GM19468 (cell line): Measurements from ENCODE around the gene SPATA33.
A peak's percentile ranks its signal among the peaks of the same experiment; 100 is the strongest.
"Not testable (repeated sequence)": the region's sequence is repeated elsewhere in the genome, so short reads cannot be mapped to it uniquely, and the experiment has no call there.

ENCODE experiments used
- ATAC-seq: cut with Tn5 transposase; IDR thresholded peaks from one replicate; pipeline ENCODE4 v1.9.1; 2021; ENCODE audit warnings: mild to moderate bottlenecking, moderate library complexity, moderate number of reproducible peaks; ENCODE audit not compliant: unreplicated experiment; ENCODE audit errors: extremely low read depth

SPATA33 gene

GRCh38 chr16:89691231-89691985 lies 33.8 kb downstream of the SPATA33 start:
- ATAC-seq = no peak

DNA sequence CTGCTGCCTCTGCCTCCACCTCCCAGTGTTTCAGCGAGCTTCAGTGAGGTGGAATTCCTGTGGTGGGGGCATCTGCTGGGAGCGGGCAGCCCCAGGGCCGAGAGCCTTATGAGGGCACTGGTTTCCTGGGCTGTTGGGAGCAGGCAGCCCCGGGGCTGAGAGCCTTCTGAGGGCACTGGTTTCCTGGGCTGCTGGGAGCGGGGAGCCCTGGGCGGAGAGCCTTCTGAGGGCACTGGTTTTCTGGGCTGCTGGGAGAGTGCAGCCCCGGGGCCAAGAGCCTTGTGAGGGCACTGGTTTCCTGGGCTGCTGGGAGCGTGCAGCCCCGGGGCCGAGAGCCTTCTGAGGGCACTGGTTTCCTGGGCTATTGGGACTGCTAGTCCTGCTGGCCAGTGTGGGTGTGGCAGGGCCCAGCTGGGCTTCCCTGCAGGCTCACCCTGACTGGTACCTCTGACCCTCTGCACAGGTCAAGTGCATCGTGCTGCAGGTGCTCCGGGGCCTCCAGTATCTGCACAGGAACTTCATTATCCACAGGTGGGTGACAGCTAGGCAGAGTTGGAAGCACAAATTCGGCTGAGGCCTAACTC lies 34.4 kb downstream of the SPATA33 start:
- ATAC-seq = no peak

DNA sequence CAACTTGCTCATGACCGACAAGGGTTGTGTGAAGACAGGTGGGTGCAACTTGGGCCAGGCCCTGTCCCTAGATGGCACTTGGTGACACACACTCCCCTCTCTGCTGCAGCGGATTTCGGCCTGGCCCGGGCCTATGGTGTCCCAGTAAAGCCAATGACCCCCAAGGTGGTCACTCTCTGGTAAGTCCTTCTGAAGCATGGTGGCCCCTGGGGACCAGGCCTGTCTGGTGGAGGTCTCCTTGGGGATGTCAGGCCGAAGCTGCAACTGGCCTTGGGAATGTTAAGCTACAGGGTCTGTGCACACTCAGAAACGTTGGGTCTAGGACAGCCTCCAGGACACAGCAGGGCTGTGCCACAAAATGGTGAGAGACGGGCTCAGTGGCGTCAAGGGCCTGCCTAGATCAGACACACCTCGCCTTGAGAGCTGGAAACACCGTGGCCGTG lies 35.7 kb downstream of the SPATA33 start:
- ATAC-seq = no peak

DNA sequence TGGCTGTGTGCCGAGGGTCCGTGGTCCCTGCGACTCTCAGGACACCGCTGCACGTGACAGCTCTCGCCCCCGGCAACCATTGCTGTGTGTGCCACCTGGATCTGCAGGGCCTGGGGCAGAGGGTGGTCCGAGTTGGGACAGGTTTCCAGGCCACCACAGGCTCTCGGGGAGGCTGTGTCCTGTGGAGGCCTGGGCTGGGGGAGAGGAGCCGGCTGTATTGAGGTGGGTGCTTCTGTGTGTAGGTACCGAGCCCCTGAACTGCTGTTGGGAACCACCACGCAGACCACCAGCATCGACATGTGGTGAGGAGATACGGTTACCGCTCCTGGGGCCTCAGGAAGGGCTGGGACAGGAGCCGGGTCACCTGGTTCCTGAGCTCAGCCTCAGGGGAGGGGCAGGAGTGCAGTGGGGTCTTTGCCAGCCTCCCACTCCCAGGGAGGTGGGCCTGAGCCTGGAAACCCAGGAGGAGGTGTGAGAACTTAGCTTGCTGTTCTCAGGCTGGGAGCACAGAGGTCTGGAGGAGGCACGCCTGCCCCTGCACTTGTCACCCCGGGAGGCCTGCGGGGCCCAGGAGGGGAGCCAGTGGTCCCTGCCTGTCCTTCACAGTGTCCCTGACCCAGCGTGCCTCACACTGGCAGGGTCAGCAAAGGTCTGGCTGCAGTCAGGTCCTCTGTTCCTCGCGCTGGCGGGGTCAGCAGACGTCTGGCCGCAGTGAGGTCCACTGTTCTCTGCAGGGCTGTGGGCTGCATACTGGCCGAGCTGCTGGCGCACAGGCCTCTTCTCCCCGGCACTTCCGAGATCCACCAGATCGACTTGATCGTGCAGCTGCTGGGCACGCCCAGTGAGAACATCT lies 36.5 kb downstream of the SPATA33 start:
- ATAC-seq = no peak

DNA sequence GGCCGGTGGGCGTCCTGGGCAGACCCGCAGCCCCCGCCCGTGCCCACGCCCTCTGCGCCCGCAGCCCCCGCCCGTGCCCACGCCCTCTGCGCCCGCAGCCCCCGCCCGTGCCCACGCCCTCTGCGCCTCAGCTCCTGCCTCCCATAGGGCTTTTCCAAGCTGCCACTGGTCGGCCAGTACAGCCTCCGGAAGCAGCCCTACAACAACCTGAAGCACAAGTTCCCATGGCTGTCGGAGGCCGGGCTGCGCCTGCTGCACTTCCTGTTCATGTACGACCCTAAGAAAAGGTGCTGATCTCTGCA lies 37.1 kb downstream of the SPATA33 start:
- ATAC-seq = not testable (repeated sequence)

DNA sequence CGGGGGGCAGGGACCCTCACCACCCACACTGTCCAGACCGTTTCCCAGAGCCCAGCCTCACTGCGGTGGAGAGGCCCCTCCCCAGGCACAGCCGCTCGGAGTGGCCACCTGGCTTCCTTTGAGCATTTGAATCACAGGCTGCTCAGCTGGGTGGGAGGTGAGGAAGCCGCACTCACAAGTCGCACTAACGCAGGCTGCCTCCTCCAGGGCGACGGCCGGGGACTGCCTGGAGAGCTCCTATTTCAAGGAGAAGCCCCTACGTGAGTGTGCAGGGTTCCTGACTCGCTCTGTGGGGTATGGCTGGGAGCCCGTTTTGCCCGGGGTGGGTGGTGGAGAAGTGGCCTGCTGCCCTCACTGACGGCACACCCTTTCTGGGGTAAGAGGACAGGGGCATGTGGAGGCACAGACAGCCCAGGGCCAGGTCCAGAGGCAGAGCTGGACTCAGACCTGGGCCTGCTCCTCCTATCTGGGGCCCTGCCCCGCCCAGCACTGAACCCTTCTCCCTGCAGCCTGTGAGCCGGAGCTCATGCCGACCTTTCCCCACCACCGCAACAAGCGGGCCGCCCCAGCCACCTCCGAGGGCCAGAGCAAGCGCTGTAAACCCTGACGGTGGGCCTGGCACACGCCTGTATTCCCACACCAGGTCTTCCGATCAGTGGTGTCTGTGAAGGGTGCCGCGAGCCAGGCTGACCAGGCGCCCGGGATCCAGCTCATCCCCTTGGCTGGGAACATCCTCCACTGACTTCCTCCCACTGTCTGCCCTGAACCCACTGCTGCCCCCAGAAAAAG lies 37.6 kb downstream of the SPATA33 start:
- no peak for ATAC-seq

- ATAC-seq = no peak
Observed at GRCh38 chr16:89695875-89696669, 38.4 kb downstream of the SPATA33 start.

DNA sequence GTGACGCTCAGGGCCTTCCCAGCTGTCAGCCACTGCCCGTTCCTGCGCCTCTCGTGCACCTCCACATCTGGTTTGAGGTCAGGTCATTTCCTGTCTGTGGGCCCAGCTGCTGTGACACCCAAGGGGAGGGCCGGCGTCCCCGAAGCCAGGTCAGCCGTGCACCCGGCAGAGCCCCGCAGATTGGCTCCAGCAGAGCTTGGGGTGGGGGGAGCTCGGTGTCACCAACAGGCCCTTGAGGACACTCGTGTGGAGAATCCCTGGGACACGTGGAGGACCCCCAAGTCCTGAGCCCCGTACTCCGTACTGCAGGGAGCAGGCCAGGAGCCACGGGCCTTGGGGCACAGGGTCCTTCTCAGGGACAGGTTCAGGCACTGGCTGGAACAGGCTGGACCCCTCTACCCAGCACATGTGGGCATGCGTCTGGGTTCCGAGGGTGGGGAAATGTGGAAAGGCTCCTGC lies 39.1 kb downstream of the SPATA33 start:
- ATAC-seq = no peak

GRCh38 chr16:89697161-89697615 lies 39.6 kb downstream of the SPATA33 start:
- ATAC-seq = no peak

GRCh38 chr16:89697616-89698331 lies 40.1 kb downstream of the SPATA33 start:
- no peak for ATAC-seq

GRCh38 chr16:89698717-89699116 lies 41.1 kb downstream of the SPATA33 start:
- ATAC-seq = not testable (repeated sequence)

GRCh38 chr16:89699629-89700099 lies 42.0 kb downstream of the SPATA33 start:
- not testable (repeated sequence) for ATAC-seq

- peak; percentile 14 for ATAC-seq
Observed at GRCh38 chr16:89700100-89700648, 42.5 kb downstream of the SPATA33 start.

DNA sequence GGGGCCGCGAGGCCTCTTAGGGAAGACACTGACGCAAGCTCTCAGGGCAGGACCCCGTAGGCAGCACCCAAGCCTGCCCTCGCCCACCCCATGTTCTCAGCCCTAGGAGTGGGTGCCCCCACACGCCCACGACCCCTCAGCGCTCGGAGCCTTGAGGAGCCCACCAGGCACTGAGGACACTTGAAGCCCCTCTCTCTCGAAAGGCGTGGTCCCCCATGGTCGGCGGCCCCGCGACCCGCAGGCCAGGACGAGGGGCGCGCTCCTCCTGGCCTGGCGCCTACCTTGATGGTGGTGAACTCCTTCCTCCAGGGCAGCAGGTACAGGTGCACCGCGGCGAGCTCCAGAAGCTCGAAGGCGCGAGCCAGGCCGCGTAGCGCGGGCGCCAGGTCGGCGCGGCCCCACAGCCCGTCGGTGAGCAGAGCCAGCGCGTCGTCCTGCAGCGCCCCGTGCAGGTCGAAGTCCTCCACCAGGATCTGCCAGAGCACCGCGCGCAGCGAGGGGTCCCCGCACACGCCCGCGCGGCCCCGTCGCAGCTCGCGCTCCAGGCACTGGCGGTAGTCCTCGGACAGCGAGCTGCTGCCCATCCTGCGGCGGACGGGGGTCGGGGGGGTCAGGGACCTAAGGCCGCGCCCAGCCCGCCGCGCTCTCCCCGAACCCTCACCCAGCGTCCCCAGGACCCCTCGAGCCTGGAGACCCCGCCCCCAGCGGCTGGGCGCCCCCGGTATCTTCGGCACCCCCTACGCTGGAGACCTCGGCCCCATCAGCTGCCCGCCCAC lies 43.2 kb downstream of the SPATA33 start:
- ATAC-seq = no peak

DNA sequence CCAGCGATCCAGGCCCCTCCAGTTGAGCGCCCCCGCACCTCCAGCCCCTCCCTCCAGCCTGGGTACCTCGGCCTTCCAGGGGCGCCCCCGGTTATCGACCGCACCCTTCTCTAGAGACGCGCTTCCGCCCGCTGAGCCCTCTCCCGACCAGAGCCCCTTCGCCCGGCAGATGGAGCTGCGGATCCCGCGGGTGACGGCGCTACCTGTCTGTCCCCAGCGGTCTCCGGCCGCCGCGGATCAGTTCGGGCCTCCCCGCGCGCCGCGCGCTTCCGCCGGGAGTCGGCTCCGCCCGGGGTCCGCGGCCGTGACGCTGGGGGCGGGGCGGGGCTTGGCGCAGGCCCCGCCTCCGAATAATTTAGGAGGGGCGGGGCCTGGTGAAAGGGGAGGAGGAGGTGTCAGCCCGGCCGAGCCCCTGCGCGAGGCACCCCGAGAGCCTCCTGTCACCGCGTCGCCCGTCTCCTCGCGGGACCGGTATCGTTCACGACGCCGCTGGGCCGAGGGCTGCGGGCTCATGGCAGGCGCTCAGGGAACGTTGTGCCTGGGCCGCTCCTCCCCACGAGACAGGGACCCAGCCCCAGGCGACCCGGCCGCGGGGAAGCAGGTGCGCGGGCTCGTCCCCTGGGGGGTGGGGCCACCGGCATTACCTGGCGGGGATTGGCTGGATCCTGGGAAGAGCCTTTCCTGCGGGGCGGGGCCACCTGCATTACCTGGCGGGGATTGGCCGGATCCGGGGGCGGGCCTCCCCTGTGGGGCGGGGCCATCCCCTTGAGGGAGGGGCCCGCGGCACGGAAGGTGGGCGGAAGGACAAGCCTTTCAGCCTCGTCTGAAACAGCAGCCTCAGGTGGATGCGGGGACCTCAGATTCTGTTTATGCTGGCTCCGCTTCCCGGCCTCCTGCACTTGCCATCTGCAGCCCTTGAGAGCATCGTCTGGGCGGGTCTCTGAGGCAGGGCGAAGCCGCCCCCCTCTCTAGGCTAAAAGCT lies 44.1 kb downstream of the SPATA33 start, which contains the start of gene SPATA2L:
Gene SPATA2L, minus strand, starts transcription at position 281 of the 982 bp plus-strand sequence. CDS start 473 bp downstream, outside the sequence.
- ATAC-seq = peak; percentile 62

- ATAC-seq = no peak
Observed at GRCh38 chr16:89704281-89704680, 46.6 kb downstream of the SPATA33 start.
